Skeletal muscle satellite cell (primary cell): ENCODE results near the gene EXOC7.

ENCODE experiments used
- H3K27me3 ChIP-seq: 2 replicates; pipeline ENCODE4 v1.7.0; 2013; ENCODE audit warnings: low read length; ENCODE audit not compliant: control insufficient read depth, insufficient read depth
- H3K36me3 ChIP-seq: 2 replicates; pipeline ENCODE4 v1.7.0; 2013; ENCODE audit warnings: mild to moderate bottlenecking, control low read depth, low read length; ENCODE audit not compliant: insufficient read depth
- H3K4me1 ChIP-seq: 2 replicates; pipeline ENCODE4 v1.7.0; 2013; ENCODE audit warnings: low read length; ENCODE audit not compliant: control insufficient read depth, insufficient read depth
- H3K4me2 ChIP-seq: 2 replicates; pipeline ENCODE4 v1.7.0; 2013; ENCODE audit warnings: mild to moderate bottlenecking, low read length
- H3K4me3 ChIP-seq: 2 replicates; pipeline ENCODE4 v1.7.0; 2013; ENCODE audit warnings: low read length
- H3K9ac ChIP-seq: 2 replicates; pipeline ENCODE4 v1.7.0; 2013; ENCODE audit warnings: mild to moderate bottlenecking, low read depth, low read length, moderate library complexity
- H3K9me3 ChIP-seq: replicated peaks from 2 replicates; pipeline ENCODE4 v1.7.0; 2013; ENCODE audit warnings: mild to moderate bottlenecking, control low read depth, low read length

EXOC7 gene

DNA sequence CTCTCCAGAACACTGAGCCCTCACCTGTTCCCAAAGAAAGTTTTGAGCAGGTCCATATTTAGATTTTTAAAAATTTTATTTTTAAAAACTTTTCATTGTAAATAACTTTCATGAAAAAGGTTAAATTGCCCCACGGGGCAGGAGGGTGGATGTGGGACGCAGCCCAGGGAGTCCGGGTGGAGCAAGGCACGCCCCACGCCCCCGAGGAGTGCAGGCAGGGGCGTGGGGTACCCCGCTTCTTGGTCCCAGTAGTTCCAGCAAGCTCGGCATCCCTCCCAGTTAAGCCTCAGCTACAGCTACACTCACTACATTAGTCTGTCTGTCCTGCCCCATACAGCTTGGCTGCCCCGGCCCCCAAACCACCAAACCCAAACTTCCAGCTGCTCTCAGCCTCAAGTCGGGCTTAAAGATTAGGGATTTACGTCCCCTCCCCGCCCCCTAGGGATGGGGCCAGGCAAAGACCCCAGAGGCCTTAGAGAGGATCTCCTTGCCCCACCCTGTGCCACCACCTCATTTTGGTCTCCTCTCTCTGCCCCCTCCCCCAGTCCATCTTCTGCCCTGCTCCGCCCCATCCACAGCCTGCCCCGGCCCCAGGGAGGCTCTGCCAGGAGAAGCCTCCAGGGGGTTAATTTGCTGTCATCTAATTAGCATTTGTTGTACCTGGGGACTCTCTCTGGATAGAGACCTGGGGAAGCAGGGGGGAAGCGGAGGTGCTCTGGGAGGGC, 32.9 kb upstream of the EXOC7 start:
- no peak overlapping the region for H3K4me3 ChIP-seq
- no peak overlapping the region for H3K9ac ChIP-seq
- peaks cover 85% of the 10 kb centered on the region for H3K27me3 ChIP-seq
- peaks cover 9% of the 10 kb centered on the region for H3K4me1 ChIP-seq
- H3K36me3 ChIP-seq: no peaks in the 10 kb centered on the region
- no peaks in the 10 kb centered on the region for H3K9me3 ChIP-seq
- H3K4me2 ChIP-seq: no peak overlapping the region

DNA sequence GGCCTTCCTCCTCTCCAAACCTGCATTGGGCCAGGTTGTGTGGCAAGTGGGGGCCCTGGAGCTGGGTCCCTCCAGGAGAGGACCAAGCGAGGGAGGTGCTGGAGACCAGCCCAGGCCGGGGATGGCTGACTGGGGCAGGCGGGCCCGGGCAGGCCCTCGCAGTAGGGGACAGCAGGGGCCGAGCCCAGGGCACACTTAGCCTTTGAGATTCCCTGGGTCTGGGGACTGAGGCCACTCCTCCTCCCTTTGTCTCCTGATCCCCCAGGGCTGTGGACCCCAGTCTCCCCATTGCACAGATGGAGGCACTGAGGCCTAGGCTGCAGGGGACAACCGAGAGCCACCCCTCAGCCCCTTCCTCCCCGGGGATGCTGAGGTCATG, 32.2 kb upstream of the EXOC7 start:
- H3K36me3 ChIP-seq: no peaks in the 10 kb centered on the region

DNA sequence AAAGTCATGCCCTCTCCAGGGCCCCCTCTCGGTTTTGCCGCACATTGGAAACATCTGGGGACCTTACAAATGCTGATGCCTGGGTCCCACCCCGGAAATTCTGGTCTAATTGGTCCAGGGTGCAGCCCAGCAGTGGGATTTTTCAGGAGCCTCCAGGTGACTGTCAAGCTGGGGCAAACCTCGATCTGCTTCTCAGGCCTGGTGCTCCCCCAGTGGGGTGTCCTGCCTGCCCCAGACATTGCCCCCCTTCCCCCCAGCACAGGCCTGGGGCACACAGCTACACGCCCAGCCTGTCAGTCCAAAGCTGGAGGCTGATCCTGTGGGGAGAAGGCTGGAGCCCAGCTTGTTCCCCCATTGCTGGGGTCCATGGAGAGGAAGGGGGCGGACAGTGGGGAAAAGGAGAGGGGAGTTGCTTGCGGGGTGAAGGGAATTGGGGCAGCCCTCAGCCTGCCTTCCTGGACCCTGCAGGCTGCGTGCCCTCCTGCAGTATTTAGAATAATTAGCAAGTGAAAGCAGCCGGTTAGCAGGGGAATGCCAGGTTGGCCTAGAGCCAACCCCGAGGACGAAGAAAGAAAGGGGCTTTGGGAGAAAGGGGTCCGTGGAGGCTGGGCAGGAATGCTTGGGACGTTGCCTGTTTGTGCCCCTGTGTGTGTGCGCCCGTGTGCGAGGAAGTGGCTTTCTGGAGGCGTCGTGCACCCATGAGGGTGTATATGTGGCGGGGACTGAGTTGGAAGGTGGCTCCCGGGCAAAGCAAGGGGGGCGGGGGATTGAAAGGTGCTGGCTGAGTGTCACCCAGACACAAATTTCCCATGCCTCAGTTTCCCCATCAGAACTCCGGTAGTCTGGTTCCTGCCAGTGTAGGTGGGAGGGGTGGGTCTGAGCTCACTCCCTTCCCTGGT, 31.6 kb upstream of the EXOC7 start:
- no peak overlapping the region for H3K9ac ChIP-seq
- peaks cover 86% of the 10 kb centered on the region for H3K27me3 ChIP-seq
- no peak overlapping the region for H3K4me2 ChIP-seq
- H3K36me3 ChIP-seq: no peaks in the 10 kb centered on the region
- no peak overlapping the region for H3K4me3 ChIP-seq
- no peaks in the 10 kb centered on the region for H3K9me3 ChIP-seq
- H3K4me1 ChIP-seq: no peaks in the 10 kb centered on the region

More for the DNA sequence above, 32.2 kb upstream of the EXOC7 start:
- Histone ChIP-seq H3K4me3 (no peak overlapping the region), H3K9ac (no peak overlapping the region), H3K4me2 (no peak overlapping the region), H3K9me3 (no peaks in the 10 kb centered on the region), H3K27me3 (peaks cover 86% of the 10 kb centered on the region), H3K4me1 (peaks cover 4% of the 10 kb centered on the region)

DNA sequence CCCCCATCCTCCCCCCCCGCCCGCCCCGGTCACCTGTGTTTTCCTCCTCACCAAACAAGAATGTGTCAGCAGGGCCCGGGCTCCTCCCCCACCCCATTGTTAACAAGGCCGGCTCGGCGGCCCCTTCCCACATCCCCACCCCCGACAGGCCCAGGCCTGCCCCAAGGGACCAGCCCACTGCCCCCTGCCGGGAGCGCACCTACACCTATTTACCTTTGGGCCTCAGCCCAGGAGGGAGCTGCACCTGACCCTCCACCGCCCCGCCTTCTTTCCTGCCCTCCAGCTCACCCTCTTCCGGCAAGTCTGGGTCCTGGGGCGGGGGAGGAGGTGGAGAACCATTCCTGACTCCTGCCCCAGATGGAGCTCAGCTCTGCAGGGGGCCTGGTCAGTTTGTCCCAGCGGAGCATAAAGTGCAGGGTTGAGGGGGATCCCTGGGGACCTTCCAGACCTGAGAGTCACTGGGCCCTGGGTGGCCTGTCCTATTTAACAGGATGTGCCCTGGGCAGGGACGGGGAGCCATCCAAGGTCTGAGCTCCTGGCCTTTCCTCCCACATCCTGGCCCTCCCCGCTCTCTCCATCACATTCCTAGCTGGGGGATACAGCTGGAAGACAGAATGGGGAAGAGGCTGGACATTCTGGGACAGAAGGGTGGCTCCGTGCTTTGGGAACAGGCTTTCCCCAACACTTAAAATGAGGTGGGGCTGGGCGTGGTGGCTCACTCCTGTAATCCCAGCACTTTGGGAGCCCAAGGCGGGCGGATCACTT, 29.2 kb upstream of the EXOC7 start:
- no peaks in the 10 kb centered on the region for H3K36me3 ChIP-seq
- H3K4me3 ChIP-seq: no peak overlapping the region
- no peaks in the 10 kb centered on the region for H3K4me1 ChIP-seq

DNA sequence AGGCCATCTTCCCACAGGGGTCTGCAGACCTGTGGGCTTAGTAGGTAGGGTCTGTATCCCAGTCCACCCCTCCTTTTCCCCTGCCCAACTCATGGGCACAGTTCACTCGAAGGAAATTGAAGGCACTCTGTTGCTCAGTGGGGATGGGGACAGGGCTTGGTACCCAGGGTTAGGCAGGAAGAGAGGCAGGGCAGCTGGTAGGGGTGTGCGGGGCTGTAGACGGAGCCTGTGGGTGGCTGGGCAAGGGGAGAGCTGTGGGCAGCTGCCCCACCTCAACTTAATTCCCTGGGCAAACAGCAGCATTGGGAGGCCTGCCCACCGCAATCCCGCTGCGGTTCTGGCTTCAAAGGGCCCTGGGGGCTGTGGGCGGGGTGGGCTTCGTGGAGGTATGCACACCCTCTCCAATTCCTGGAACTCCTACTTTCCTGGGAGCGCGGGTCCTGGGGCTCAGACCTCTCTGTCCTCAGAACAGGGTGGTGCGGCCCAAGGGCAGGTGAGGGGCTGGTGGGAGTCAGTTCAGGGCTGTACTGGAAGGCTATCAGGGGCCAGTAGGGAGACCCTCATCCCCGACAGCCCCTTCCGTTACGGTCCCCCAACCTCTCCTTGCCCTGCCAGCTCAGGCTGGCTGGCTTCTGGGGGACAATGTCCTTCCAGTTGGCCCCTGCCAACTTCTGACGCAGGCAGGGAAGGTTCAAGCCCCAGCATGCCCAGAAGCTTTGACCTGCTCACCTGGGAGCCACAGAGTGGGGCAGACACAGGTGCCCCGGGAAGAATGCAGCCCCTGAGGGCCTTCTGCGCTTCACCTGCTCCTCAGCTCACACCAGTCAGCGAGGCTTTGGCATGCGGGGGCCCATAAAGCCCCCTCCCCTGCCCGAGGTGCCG, 28.3 kb upstream of the EXOC7 start:
- no peaks in the 10 kb centered on the region for H3K36me3 ChIP-seq
- no peaks in the 10 kb centered on the region for H3K4me1 ChIP-seq
- H3K9ac ChIP-seq: no peak overlapping the region
- H3K4me3 ChIP-seq: no peak overlapping the region
- peaks cover 65% of the 10 kb centered on the region for H3K27me3 ChIP-seq
- H3K9me3 ChIP-seq: no peaks in the 10 kb centered on the region
- H3K4me2 ChIP-seq: no peak overlapping the region

More for the DNA sequence above, 29.2 kb upstream of the EXOC7 start:
- Histone ChIP-seq H3K9ac (no peak overlapping the region), H3K27me3 (peaks cover 69% of the 10 kb centered on the region), H3K4me2 (no peak overlapping the region), H3K9me3 (no peaks in the 10 kb centered on the region)

DNA sequence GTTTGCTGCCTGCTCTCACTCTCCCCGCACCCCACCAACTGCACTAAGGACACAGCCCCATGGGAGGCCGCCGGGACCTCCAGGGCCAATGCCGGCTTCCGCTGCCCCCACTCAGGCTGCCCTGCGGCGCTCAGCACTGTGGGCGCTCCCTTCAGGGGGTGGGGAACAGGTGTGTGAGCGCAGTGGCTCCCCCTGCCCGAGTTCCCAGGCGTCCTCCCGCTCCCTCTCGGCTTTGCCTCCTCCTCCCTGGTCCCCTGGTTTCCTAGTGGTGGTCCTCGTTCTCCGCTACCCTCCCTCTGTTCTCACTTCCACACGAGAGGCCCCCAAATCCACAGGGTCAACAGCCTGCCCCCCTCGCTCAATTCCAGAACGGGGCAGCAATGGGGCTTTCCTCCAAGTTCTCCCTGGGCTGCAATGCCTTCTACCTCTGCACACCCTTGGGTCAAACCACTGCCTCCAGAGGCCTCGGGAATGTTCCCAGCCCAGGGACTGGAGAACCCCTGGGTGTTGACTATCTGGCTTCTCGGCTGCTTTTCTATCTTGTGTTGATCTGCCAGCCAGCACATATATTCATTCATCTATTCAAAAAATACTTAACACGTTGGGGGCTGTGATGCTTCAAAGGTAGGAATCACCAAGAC, 27.6 kb upstream of the EXOC7 start:
- H3K9me3 ChIP-seq: no peaks in the 10 kb centered on the region
- peaks cover 62% of the 10 kb centered on the region for H3K27me3 ChIP-seq
- H3K4me2 ChIP-seq: no peak overlapping the region
- H3K4me1 ChIP-seq: no peaks in the 10 kb centered on the region
- H3K36me3 ChIP-seq: no peaks in the 10 kb centered on the region
- H3K4me3 ChIP-seq: no peak overlapping the region
- H3K9ac ChIP-seq: no peak overlapping the region

DNA sequence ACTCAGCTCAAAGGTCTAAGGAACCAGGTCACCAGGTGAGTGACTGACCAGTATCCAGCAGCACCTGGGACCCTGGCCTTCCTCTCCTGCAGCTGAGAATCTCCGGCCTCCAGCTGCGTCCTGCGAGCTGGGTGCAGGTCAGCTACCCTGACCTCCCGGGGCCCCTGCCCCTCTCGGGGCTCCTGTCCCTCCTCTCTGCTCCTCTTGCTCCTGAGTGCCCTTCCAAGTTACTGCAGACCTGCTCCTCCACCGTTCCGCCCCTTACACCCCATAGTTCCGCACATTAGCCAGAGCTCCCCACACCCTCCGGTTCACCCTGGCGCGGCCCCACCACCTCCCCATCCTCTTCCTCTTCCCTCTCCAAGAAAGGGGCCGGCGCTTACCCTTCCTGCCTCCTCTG, 26.9 kb upstream of the EXOC7 start:
- Histone ChIP-seq H3K4me1 (no peaks in the 10 kb centered on the region), H3K4me3 (no peak overlapping the region), H3K9me3 (no peaks in the 10 kb centered on the region), H3K4me2 (no peak overlapping the region), H3K9ac (no peak overlapping the region), H3K36me3 (no peaks in the 10 kb centered on the region), H3K27me3 (peaks cover 56% of the 10 kb centered on the region)

DNA sequence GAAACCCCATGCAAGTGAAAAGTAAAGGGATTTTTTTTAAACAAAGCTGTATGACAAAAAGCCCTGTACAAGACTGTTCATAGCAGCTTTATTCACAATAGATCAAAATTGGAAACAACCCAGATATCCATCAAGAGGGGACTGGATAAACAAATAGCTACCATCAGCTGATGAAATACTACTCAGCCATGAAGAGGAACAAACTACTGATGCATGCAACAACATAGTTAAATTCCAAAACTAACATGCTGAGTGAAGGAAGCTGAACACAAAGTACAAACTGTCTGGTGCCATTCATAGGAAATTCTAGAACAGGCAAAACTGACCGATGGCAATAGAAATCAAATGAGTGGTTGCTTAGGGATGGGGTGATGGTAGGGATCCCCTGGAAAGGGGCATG, 22.3 kb upstream of the EXOC7 start:
- no peak overlapping the region for H3K4me2 ChIP-seq
- peaks cover 7% of the 10 kb centered on the region for H3K4me1 ChIP-seq
- H3K9ac ChIP-seq: no peak overlapping the region
- H3K36me3 ChIP-seq: no peaks in the 10 kb centered on the region
- no peak overlapping the region for H3K4me3 ChIP-seq
- H3K27me3 ChIP-seq: peaks cover 28% of the 10 kb centered on the region
- H3K9me3 ChIP-seq: no peaks in the 10 kb centered on the region

DNA sequence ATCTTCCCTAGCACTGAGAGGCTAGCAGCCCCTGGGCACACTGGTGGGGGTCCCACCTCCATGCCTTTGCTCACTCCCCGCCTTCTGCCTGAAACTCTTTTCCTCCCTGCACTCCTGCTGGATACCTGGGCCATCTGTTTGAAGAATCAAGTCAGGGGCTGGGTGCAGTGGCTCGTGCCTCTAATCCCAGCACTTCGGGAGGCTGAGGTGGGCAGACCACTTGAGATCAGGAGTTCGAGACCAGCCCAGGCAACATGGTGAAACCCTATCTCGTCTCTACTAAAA, 21.7 kb upstream of the EXOC7 start:
- Histone ChIP-seq H3K9me3 (no peaks in the 10 kb centered on the region), H3K4me1 (peaks cover 7% of the 10 kb centered on the region), H3K36me3 (no peaks in the 10 kb centered on the region), H3K27me3 (peaks cover 22% of the 10 kb centered on the region), H3K4me2 (no peak overlapping the region), H3K4me3 (no peak overlapping the region), H3K9ac (no peak overlapping the region)

DNA sequence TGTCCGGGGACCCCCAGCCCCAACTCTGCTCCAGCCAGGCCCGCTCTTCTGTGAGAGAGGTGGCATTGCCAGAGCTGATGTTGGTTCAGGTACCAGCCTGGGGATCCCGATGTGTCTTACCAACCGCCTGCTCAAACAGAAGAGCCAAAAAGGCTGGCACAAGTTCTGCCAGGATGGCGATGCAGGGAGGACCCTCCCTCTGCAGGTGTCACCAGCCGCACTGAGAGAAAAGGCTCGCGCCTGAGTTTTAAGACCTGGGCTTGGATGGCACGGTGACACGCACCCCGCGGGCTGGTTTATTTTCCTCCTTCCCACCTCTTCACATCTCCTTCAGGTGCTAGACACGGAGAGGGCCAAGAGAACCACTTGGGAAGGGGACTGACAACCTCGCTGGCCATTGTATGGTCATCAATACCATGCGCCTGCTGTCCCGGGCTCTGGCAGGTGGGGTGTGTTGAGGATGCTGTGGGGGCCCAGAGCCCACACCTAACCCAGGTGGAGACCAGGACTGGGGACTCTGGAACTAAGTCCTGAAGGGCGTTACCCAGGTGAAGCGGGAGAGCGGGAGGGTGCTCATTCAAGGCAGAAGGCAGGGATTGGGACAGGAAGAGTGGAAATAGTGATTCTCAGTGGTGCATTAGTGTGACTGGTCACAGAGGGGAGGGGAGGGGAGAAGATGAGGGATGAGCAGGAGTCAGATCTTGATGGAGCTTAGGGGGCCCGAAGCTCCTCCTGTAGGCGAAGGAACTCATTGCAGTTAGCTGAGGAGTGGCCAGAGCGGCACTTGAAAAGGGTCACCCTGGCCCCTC, 21.2 kb upstream of the EXOC7 start:
- no peak overlapping the region for H3K4me2 ChIP-seq
- no peaks in the 10 kb centered on the region for H3K36me3 ChIP-seq
- H3K9me3 ChIP-seq: no peaks in the 10 kb centered on the region
- no peak overlapping the region for H3K9ac ChIP-seq
- peaks cover 17% of the 10 kb centered on the region for H3K27me3 ChIP-seq
- H3K4me1 ChIP-seq: peaks cover 7% of the 10 kb centered on the region
- H3K4me3 ChIP-seq: no peak overlapping the region
